WTC11 (cell line): ENCODE measurements around the gene SRGAP1. TPM values are rescaled to one million over a fixed set of nuclear protein-coding genes. Genes with fewer than 3 reads are reported as not detected.

ENCODE experiments used
- ATAC-seq: fragments of 200-7000 bp; cut with Tn5 transposase; 2 replicates; pipeline ENCODE4 v1.10.0; 2021; ENCODE audit warnings: mild to moderate bottlenecking, moderate library complexity
- CTCF ChIA-PET: fragments of 300-600 bp; sonication (Branson Sonifier 250); formaldehyde crosslinking; loops from one replicate; lab custom pipeline; 2021; ENCODE audit warnings: antibody characterized with exemption; lab: Charles Lee
- POLR2A ChIA-PET: fragments of 350-600 bp; sonication (Branson Sonifier 250); formaldehyde crosslinking; loops from one replicate; lab custom pipeline; 2021; ENCODE audit warnings: antibody characterized with exemption; lab: Charles Lee
- DNase-seq: peaks from one replicate; pipeline ENCODE4 v3.0.0; 2021; ENCODE audit warnings: low spot score
- H3K27ac Mint-ChIP-seq: 2 replicates; pipeline ENCODE4 v1.8.0; 2021; ENCODE audit warnings: mixed read lengths
- H3K27me3 Mint-ChIP-seq: 2 replicates; pipeline ENCODE4 v1.8.0; 2021; ENCODE audit warnings: low read depth, mild to moderate bottlenecking, moderate library complexity, mixed read lengths
- H3K36me3 Mint-ChIP-seq: 2 replicates; pipeline ENCODE4 v1.8.0; 2021; ENCODE audit warnings: mixed read lengths
- H3K4me1 Mint-ChIP-seq: 2 replicates; pipeline ENCODE4 v1.8.0; 2022; ENCODE audit warnings: mixed read lengths
- H3K4me3 Mint-ChIP-seq: 2 replicates; pipeline ENCODE4 v1.8.0; 2021; ENCODE audit warnings: mild to moderate bottlenecking, moderate library complexity, mixed read lengths
- H3K9me3 Mint-ChIP-seq: 2 replicates; pipeline ENCODE4 v1.8.0; 2021; ENCODE audit warnings: mixed read lengths
- AFF4 ChIP-seq: sonication (generic); formaldehyde crosslinking; IDR thresholded peaks from 2 replicates; pipeline ENCODE4 v1.8.1; 2023; ENCODE audit warnings: mild to moderate bottlenecking, missing genetic modification reagents, borderline replicate concordance
- ETV6 ChIP-seq: sonication (generic); formaldehyde crosslinking; IDR thresholded peaks from 2 replicates; pipeline ENCODE4 v1.8.1; 2022; ENCODE audit warnings: mild to moderate bottlenecking, missing genetic modification reagents
- NFYB ChIP-seq: sonication (generic); formaldehyde crosslinking; conservative IDR thresholded peaks from 2 replicates; pipeline ENCODE4 v1.8.0; 2022; ENCODE audit warnings: low read depth, missing genetic modification reagents
- NR3C1 ChIP-seq: sonication (generic); formaldehyde crosslinking; conservative IDR thresholded peaks from 2 replicates; pipeline ENCODE4 v1.8.1; 2023; ENCODE audit warnings: low read depth, mild to moderate bottlenecking, missing genetic modification reagents
- OVOL2 ChIP-seq: fragments of 250-450 bp; sonication (Bioruptor Pico); IDR thresholded peaks from 2 replicates; pipeline ENCODE4 v1.9.0; 2021; ENCODE audit warnings: mild to moderate bottlenecking, borderline replicate concordance
- SP1 ChIP-seq: sonication (generic); formaldehyde crosslinking; conservative IDR thresholded peaks from 2 replicates; pipeline ENCODE4 v1.8.1; 2022; ENCODE audit warnings: missing genetic modification reagents
- TEAD4 ChIP-seq: sonication (generic); formaldehyde crosslinking; IDR thresholded peaks from 2 replicates; pipeline ENCODE4 v1.8.0; 2022; ENCODE audit warnings: mild to moderate bottlenecking, missing genetic modification reagents
- ZSCAN18 ChIP-seq: fragments of 250-450 bp; sonication (Bioruptor Pico); IDR thresholded peaks from 2 replicates; pipeline ENCODE4 v2.1.2; 2022; ENCODE audit warnings: mild to moderate bottlenecking, moderate library complexity
- total RNA-seq: library from RNA; stranded (reverse); gene quantifications from 3 replicates; pipeline ENCODE4 v1.2.3, GENCODE V29; 2021
- TF ChIP-seq, protein P1 (sequence below): sonication (generic); formaldehyde crosslinking; IDR thresholded peaks from 2 replicates; pipeline ENCODE4 v1.8.1; 2023; ENCODE audit warnings: mild to moderate bottlenecking, missing genetic modification reagents, moderate library complexity
- TF ChIP-seq, protein P2 (sequence below): sonication (generic); formaldehyde crosslinking; IDR thresholded peaks from 2 replicates; pipeline ENCODE4 v1.8.0; 2022; ENCODE audit warnings: mild to moderate bottlenecking, missing genetic modification reagents
- TF ChIP-seq, protein P3 (sequence below): sonication (generic); formaldehyde crosslinking; IDR thresholded peaks from 2 replicates; pipeline ENCODE4 v1.8.1; 2022; ENCODE audit warnings: low read depth, missing genetic modification reagents, borderline replicate concordance
- TF ChIP-seq, protein P4 (sequence below): sonication (generic); formaldehyde crosslinking; IDR thresholded peaks from 2 replicates; pipeline ENCODE4 v1.8.0; 2022; ENCODE audit warnings: missing genetic modification reagents
- TF ChIP-seq, protein P5 (sequence below): sonication (generic); formaldehyde crosslinking; IDR thresholded peaks from 2 replicates; pipeline ENCODE4 v1.8.1; 2023; ENCODE audit warnings: mild to moderate bottlenecking, missing genetic modification reagents
- TF ChIP-seq, protein P6 (sequence below): sonication (generic); formaldehyde crosslinking; IDR thresholded peaks from 2 replicates; pipeline ENCODE4 v1.8.0; 2023; ENCODE audit warnings: missing genetic modification reagents, mild to moderate bottlenecking, borderline replicate concordance

The SRGAP1 gene
- total RNA-seq, 1 experiment from 2014 or later: 10.3 TPM

- Mint-ChIP-seq H3K4me3 (no peak overlapping the region), H3K27ac (no peak overlapping the region), H3K4me1 (peaks cover 14% of the 10 kb centered on the region), H3K27me3 (no peaks in the 10 kb centered on the region), H3K9me3 (no peaks in the 10 kb centered on the region), H3K36me3 (no peaks in the 10 kb centered on the region)
- no peak for TF ChIP-seq AFF4
- TF ChIP-seq, protein P1, sequence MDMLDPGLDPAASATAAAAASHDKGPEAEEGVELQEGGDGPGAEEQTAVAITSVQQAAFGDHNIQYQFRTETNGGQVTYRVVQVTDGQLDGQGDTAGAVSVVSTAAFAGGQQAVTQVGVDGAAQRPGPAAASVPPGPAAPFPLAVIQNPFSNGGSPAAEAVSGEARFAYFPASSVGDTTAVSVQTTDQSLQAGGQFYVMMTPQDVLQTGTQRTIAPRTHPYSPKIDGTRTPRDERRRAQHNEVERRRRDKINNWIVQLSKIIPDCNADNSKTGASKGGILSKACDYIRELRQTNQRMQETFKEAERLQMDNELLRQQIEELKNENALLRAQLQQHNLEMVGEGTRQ (CRISPR knock-in tag): peak; percentile 73
- no peak for TF ChIP-seq NFYB (CRISPR knock-in tag)
- TF ChIP-seq, protein P2, sequence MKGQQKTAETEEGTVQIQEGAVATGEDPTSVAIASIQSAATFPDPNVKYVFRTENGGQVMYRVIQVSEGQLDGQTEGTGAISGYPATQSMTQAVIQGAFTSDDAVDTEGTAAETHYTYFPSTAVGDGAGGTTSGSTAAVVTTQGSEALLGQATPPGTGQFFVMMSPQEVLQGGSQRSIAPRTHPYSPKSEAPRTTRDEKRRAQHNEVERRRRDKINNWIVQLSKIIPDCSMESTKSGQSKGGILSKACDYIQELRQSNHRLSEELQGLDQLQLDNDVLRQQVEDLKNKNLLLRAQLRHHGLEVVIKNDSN (CRISPR knock-in tag): peak; percentile 60; the same call in 1 of the 2 replicates
- POLR2A ChIA-PET: no interaction called here
- CTCF ChIA-PET: interaction anchor here (1.4 kb wide), 1 partner anchor 38 kb away, joined by 4 read pairs; the partner anchor contains the start of gene SRGAP1
- ATAC-seq (peak; percentile 98), DNase-seq (peak; percentile 29)
These were observed 38.3 kb downstream of the SRGAP1 start for GRCh38 chr12:63882844-63883243.

DNA sequence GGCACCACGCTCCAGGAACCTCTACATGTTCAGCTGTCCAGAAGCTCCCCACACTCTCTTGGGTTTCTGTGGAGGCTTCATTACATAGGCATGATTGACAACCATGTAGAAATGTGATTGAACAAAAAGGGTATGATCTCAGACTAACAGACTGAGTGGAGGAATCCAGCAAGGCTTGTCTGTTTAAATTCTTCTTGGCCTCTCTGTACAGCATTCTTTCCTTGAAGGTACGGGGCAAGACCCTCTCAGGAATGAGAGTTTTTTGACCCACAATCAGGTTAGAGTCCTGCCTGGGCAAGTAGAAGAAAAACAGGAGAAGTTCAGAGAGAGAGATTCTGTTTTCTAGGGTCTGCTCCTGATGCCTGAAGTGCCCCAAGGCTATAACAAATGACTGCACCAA is 40.9 kb downstream of the SRGAP1 start:
- H3K27me3 Mint-ChIP-seq: no peaks in the 10 kb centered on the region
- H3K27ac Mint-ChIP-seq: no peak overlapping the region
- ATAC-seq (no peak), DNase-seq (no peak)
- ChIA-PET CTCF (no interaction called here), POLR2A (interaction anchor here (0.6 kb wide), 1 partner anchor 300 kb away, joined by 4 read pairs; no protein-coding TSS in a partner anchor)
- H3K9me3 Mint-ChIP-seq: no peaks in the 10 kb centered on the region
- no peak overlapping the region for H3K4me3 Mint-ChIP-seq
- no peaks in the 10 kb centered on the region for H3K36me3 Mint-ChIP-seq
- peaks cover 22% of the 10 kb centered on the region for H3K4me1 Mint-ChIP-seq
- TF ChIP-seq, protein P3, sequence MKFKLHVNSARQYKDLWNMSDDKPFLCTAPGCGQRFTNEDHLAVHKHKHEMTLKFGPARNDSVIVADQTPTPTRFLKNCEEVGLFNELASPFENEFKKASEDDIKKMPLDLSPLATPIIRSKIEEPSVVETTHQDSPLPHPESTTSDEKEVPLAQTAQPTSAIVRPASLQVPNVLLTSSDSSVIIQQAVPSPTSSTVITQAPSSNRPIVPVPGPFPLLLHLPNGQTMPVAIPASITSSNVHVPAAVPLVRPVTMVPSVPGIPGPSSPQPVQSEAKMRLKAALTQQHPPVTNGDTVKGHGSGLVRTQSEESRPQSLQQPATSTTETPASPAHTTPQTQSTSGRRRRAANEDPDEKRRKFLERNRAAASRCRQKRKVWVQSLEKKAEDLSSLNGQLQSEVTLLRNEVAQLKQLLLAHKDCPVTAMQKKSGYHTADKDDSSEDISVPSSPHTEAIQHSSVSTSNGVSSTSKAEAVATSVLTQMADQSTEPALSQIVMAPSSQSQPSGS: no peak
- TF ChIP-seq NR3C1 (CRISPR knock-in tag) (no peak), SP1 (CRISPR knock-in tag) (no peak), ETV6 (CRISPR knock-in tag) (no peak), TEAD4 (CRISPR knock-in tag) (no peak), ZSCAN18 (CRISPR knock-in tag) (no peak), OVOL2 (CRISPR knock-in tag) (no peak)
- TF ChIP-seq, protein P4, sequence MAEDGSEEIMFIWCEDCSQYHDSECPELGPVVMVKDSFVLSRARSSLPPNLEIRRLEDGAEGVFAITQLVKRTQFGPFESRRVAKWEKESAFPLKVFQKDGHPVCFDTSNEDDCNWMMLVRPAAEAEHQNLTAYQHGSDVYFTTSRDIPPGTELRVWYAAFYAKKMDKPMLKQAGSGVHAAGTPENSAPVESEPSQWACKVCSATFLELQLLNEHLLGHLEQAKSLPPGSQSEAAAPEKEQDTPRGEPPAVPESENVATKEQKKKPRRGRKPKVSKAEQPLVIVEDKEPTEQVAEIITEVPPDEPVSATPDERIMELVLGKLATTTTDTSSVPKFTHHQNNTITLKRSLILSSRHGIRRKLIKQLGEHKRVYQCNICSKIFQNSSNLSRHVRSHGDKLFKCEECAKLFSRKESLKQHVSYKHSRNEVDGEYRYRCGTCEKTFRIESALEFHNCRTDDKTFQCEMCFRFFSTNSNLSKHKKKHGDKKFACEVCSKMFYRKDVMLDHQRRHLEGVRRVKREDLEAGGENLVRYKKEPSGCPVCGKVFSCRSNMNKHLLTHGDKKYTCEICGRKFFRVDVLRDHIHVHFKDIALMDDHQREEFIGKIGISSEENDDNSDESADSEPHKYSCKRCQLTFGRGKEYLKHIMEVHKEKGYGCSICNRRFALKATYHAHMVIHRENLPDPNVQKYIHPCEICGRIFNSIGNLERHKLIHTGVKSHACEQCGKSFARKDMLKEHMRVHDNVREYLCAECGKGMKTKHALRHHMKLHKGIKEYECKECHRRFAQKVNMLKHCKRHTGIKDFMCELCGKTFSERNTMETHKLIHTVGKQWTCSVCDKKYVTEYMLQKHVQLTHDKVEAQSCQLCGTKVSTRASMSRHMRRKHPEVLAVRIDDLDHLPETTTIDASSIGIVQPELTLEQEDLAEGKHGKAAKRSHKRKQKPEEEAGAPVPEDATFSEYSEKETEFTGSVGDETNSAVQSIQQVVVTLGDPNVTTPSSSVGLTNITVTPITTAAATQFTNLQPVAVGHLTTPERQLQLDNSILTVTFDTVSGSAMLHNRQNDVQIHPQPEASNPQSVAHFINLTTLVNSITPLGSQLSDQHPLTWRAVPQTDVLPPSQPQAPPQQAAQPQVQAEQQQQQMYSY (CRISPR knock-in tag): no peak
- TF ChIP-seq, protein P2 (CRISPR knock-in tag): no peak
- TF ChIP-seq, protein P5, sequence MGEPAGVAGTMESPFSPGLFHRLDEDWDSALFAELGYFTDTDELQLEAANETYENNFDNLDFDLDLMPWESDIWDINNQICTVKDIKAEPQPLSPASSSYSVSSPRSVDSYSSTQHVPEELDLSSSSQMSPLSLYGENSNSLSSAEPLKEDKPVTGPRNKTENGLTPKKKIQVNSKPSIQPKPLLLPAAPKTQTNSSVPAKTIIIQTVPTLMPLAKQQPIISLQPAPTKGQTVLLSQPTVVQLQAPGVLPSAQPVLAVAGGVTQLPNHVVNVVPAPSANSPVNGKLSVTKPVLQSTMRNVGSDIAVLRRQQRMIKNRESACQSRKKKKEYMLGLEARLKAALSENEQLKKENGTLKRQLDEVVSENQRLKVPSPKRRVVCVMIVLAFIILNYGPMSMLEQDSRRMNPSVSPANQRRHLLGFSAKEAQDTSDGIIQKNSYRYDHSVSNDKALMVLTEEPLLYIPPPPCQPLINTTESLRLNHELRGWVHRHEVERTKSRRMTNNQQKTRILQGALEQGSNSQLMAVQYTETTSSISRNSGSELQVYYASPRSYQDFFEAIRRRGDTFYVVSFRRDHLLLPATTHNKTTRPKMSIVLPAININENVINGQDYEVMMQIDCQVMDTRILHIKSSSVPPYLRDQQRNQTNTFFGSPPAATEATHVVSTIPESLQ (CRISPR knock-in tag): no peak
- TF ChIP-seq, protein P6, sequence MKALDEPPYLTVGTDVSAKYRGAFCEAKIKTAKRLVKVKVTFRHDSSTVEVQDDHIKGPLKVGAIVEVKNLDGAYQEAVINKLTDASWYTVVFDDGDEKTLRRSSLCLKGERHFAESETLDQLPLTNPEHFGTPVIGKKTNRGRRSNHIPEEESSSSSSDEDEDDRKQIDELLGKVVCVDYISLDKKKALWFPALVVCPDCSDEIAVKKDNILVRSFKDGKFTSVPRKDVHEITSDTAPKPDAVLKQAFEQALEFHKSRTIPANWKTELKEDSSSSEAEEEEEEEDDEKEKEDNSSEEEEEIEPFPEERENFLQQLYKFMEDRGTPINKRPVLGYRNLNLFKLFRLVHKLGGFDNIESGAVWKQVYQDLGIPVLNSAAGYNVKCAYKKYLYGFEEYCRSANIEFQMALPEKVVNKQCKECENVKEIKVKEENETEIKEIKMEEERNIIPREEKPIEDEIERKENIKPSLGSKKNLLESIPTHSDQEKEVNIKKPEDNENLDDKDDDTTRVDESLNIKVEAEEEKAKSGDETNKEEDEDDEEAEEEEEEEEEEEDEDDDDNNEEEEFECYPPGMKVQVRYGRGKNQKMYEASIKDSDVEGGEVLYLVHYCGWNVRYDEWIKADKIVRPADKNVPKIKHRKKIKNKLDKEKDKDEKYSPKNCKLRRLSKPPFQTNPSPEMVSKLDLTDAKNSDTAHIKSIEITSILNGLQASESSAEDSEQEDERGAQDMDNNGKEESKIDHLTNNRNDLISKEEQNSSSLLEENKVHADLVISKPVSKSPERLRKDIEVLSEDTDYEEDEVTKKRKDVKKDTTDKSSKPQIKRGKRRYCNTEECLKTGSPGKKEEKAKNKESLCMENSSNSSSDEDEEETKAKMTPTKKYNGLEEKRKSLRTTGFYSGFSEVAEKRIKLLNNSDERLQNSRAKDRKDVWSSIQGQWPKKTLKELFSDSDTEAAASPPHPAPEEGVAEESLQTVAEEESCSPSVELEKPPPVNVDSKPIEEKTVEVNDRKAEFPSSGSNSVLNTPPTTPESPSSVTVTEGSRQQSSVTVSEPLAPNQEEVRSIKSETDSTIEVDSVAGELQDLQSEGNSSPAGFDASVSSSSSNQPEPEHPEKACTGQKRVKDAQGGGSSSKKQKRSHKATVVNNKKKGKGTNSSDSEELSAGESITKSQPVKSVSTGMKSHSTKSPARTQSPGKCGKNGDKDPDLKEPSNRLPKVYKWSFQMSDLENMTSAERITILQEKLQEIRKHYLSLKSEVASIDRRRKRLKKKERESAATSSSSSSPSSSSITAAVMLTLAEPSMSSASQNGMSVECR (CRISPR knock-in tag): no peak
